ENCODE data around the gene KRTAP12-4. TPM values are rescaled to one million over a fixed set of nuclear protein-coding genes. Genes with fewer than 3 reads are reported as not detected.
"Not testable (repeated sequence)": the region's sequence is repeated elsewhere in the genome, so short reads cannot be mapped to it uniquely, and the experiment has no call there.

Gene KRTAP12-4
- total RNA-seq, 1 donor from 2014 or later = not detected

DNA sequence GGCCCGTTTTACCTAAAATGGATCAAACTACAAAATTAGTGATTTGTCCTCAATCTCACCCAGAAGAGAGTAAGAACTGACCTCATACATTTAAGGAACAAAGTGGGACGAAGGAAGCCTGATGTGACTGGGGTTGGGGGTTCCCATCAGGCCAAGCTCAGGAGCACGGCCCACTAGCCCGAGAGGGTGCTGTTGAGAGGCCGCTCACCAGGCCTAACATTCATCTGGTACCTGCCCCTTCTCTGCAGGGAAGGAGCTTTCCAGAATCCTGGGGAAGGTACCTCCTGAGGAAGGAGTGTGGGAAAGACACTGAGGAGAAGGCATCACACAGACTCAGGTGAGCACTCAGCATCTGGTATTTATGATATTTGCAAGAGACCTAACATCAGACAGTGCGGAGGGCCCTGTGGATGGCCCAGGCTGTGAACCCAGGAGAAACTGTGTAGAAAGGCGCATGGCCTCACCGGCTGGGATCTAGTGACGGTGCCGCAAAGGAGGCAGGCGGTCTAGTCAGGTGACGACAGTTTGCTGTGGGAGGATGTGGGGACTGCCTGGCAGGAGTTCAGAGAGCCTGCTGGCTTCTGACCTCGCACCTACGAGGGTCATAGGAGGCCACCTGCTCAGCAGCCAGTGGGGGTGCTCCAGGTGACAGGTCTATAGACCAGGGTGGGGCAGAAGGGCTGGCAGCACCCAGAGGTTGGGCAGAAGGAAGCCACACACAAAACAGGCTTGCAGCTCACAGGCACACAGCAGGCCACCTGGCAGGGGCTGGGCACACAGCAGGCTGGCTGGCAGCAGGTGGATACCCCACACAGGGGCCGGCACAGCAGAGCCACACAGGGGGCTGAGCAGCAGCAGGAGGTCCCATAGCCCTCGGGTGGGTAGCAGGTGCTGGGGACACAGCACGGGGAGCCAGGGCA is 543 bp downstream of the KRTAP12-4 start:
- DNase-seq = no peak

DNA sequence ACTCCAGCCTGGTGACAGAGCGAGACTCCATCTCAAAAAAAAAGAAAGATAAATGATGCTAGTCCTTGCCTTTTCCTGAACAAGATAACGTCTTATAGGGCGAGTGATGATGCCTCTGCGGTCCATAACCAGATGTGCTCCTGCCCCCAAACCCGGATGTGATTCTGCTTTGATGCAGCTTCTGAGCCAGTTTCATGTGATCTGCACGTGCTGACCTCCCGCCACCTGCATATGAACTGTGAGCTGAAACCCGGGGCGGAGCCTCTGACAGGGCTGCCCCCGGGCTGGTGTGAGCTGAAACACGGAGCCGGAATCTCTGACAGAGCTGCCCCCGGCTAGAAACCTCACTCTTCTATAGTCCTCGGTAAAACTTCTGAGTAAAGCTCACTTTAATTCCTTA is 1.3 kb downstream of the KRTAP12-4 start:
- DNase-seq = no peak

DNA sequence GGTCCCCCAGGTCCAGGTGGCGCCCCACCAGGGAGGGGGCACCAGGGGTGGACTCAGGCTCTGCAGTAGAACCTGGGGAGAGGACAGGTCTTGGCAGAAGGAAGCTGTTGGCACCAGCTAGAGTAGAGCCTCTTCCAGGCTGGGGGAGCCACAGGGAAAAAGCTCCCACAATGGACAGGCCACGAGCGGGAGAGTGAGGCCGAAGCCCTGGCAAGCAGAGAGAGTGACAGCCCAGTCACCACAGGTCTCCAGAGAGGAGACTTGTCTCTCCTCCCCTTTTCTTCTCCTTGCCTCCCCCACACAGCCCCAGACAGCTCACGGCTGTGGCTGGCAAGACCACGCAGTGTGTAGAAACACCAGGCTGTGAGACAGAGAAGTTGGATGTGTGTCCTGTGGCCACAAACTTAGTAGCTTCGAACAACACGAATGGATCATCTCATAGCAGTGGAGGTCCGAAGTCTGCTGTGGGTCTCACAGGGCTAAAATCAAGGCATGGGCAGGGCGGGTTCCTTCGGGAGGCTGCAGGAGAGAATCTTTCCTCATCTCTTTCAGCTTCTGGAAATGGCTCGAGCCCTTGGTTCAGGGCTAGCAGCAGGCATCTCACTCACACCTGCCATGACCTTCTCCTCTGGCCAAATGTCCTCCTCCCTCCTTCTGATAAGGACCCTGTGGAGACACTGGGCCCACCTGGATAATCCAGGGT is 3.3 kb downstream of the KRTAP12-4 start:
- no peak for DNase-seq

DNA sequence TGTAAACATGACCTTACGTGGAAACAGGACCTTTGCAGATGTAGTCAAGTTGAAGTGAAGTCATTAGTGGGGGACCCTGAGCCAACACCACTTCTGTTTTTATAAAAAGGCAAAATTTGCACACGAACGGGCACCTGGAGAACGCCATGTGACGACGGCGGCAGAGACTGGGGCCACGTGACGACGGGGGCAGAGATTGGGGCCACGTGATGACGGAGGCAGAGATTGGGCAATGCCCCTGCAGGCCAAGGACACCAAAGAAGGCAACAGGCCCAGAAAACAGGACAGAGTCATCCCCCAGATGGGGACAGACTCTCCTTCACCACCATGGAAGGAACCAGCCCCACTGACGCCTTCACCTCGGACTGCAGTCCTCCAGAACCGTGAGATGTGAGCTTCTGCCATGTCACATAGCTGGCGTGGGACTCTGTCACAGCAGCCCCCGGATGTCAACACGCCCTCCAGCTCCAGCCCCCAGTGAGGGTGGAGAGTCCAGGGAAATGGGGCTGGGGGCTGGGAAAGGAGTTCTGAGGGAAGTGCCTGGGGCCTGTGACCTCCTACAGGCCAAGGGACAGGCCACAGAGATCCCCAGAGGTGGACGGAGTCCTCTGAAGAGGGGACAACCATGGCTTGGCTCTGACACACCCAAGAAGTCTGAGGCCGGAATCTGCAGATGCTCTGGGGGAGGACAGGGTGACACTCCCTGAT is 4.0 kb downstream of the KRTAP12-4 start:
- DNase-seq = no peak

DNA sequence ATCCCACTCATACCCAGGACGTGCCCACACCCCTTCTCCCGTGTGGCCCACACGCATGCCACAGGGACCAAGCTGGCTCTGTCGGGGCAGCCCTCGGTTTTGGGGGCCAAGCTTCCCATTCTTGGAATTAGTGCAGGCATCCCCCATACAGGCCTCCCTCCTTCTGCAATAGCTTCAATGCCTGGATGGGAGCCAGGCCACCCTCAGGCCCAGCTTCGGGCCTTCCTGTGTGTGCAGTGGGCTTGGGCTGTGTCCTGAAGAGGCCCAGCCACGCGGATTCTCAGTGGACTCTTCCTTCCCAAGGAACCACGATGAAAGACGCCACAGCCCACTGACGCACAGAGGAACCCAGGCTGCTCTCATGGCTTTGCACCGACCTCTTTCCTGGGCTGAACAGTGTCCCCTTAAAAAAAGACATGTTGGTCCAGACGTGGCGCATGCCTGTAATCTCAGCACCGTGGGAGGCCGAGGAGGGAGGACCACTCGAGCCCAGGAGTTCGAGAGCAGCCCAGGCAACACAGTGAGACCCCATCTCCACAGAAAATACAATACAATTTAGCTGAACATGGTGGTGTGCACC is 4.8 kb downstream of the KRTAP12-4 start:
- no peak for DNase-seq

DNA sequence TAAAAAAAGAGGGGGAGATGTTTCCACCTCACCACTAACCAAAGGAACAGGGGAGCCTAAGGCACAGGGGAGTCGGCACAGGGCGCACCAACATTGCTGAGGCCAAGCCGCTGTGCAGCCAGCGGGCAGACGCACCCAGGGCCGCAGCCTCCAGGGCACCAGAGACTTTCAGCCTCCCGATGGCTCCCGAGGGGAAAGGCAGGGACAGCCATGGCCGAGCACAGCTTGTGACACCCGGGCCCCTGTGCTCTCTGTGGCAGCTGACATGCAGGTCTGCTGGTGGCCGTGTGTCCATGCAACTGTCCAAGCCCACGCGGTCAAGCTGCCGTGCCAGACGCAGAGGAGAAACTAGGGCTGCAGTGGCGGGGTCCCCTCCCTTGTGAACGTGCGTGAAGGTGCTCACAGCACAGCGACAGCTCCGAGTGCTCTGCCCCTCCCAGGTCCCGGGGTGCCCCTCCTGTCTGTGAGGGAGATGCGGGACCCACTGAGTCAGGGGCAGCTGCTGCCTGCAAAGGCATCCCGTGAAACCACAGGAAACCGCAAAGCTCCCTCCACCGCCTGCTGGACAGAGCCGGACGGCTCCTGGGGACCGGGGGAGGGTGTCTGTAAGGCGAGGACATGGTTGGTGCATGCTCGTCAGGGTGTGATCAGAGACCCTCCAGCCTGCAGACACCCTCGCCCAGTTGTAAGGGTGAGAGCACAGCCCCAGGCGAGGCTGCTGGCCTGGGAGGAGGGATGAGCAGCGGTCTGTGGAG is 5.7 kb downstream of the KRTAP12-4 start:
- DNase-seq = no peak

DNA sequence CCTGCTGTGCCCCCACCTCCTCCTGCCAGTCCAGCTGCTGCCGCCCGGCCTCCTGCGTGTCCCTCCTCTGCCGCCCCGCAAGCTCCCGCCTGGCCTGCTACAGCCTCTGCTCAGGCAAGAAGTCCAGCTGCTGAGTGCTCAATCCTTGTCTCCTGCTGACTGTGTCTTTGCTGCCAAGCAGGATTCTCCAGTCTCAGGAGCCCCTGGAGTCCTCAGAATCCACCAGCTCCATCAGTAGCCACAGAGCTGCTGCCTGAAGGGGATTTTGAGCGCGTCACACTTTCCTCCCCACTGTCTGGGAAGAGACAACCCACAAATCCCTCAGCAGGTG is 7.3 kb downstream of the KRTAP12-4 start:
- no peak for DNase-seq

DNA sequence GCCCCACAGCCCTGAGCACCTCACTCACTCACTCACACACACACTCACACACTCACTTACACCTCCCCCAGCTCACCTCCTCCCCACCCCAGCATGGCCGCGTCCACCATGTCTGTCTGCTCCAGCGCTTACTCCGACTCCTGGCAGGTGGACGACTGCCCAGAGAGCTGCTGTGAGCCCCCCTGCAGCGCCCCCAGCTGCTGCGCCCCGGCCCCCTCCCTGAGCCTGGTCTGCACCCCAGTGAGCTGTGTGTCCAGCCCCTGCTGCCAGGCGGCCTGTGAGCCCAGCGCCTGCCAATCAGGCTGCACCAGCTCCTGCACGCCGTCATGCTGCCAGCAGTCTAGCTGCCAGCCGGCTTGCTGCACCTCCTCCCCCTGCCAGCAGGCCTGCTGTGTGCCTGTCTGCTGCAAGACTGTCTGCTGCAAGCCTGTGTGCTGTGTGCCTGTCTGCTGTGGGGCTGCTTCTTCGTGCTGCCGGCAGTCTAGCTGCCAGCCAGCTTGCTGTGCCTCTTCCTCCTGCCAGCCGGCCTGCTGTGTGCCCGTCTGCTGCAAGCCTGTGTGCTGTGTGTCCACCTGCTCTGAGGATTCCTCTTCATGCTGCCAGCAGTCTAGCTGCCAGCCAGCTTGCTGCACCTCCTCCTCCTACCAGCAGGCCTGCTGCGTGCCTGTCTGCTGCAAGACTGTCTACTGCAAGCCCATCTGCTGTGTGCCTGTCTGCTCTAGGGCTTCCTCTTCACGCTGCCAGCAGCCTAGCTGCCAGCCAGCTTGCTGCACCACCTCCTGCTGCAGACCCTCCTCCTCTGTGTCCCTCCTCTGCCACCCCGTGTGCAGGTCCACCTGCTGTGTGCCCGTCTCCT is 7.9 kb downstream of the KRTAP12-4 start, which contains the start of gene KRTAP10-11:
Gene KRTAP10-11 (plus strand): TSS at position 49 of the 856 bp plus-strand sequence. CDS start 45 bp downstream, at position 94.
- not testable (repeated sequence) for DNase-seq

DNA sequence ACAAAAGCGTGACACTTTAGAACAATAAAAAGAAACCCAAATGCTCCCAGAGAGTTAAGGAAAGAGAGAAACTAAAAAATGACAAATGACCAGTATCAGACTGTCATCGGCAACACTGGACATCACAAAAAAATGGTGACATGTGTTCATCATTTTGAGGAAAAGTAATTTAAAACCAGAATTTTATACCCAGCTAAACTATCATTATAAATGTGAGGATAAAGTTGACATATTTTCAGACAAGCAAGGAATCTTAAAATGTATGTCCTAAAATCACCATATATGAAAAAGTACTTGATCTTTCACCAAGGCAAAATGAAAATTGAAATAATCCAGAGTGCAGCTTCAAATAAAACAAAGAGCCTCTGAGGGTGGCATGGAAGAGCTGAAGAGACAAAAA is 9.6 kb downstream of the KRTAP12-4 start:
- no peak for DNase-seq

DNA sequence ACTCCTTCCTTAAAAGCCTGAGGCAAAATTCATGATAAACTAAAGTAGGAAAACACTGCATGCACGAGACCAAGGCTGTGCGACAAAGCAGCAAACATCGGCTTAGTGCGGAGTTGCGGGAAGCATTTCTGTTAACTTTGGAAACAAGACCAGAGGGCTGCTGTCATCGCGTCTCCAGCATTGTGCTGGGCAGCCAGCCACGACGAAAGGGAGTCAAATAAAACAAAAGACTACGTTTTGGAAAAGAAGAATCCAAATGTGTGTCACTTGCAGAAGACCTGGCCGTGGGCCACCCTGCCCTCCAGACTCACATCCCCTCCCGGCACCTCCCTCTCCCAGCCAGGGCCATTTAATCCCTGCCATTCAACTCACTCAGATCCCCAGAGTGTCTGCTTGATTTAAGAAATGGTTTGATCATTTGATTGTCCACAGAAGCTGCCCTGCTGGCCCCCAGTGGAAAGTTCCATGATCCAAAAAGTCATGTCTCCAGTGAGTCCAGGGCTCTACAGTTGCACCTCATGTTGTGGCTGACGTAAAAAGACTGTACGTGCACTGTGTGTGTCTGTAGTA is 10.6 kb downstream of the KRTAP12-4 start:
- DNase-seq = no peak

DNA sequence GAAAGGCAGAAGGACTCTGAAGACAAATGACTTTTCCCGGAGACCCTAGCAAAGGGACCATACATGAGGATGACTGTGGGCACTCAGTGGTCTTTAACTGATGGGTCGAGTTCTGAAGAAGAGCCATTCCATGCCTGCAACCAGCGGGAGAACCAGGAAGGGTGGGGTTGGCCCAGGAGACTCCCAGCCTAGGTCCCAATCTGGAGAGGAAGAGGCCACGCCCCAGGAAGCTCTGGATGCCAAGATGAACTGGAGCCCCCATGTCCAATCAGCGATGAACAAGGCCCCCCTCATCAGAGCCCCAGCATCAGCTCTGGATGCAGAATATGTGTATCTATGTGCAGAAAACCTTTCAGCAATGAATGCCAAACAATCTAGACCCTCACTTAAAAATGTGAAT is 13.7 kb downstream of the KRTAP12-4 start:
- DNase-seq = no peak

DNA sequence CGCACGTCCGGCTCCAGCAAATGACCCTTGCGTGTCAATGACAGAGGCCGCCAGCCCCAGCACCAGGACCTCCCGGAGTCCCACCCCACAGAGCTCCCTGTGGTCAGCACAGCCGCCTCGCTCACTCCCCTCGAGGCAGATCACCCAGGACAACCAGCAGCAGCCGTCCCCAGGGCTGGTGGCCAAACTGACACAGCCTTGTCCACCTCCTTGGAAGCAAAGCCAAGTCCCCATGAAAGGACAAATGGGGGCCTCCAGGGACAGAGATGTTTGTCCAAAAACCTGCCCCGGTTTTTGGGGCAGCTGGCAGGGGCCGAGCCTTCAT is 15.2 kb downstream of the KRTAP12-4 start:
- no peak for DNase-seq

DNA sequence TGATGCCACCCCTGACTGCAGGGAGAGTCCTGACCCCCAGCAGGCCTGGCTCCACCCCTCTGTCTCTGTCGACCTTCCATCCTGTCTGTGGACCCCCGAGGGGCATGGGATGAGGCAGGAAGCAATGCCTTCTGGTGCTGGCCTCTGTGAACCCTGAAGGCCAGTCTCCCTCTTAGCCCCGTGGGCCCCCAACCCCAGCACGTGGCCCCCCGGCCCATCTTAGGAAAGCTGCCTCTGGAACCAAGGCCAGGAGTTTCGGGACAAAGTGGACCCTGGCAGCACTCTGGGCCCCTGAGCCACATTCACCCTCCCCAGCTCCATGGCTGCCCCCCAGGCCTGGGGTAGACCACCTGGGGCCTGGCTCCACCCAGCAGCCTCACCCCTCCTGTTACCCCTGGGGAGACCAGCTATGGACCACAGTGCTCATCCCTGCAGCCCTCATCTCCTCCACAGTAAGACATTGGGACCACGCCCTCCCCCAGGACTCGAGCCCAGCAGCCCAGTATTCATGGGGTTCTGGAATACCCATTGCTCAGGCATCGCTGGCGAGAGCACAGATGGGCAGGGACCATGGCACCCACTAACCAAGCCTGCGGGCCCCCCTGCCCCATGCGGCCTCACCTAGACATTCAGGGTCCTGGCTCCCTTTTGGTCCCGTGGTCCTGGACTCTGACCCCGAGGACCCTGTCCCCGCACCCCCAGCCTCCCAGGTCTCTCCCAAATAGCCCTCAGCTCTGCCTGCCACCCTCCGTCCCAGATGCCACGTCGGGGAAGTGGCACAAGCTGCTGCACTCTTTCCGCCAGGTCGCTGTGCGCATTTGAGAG is 15.7 kb downstream of the KRTAP12-4 start:
- DNase-seq = not testable (repeated sequence)

DNA sequence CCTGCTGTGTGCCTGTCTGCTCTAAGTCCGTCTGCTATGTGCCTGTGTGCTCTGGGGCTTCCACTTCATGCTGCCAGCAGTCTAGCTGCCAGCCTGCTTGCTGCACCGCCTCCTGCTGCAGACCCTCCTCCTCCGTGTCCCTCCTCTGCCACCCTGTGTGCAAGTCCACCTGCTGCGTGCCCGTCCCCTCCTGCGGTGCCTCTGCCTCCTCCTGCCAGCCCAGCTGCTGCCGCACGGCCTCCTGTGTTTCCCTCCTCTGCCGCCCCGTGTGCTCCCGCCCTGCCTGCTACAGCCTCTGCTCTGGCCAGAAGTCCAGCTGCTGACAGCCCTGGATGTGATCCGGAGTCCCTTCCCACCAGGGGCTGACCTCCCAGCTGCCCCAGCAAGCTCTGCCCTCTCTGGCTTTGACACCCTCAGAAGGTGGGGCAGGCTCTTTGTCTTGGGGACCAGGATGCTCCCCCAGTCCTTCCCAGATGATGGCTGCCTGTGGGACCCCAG is 16.6 kb downstream of the KRTAP12-4 start:
- DNase-seq = not testable (repeated sequence)

DNA sequence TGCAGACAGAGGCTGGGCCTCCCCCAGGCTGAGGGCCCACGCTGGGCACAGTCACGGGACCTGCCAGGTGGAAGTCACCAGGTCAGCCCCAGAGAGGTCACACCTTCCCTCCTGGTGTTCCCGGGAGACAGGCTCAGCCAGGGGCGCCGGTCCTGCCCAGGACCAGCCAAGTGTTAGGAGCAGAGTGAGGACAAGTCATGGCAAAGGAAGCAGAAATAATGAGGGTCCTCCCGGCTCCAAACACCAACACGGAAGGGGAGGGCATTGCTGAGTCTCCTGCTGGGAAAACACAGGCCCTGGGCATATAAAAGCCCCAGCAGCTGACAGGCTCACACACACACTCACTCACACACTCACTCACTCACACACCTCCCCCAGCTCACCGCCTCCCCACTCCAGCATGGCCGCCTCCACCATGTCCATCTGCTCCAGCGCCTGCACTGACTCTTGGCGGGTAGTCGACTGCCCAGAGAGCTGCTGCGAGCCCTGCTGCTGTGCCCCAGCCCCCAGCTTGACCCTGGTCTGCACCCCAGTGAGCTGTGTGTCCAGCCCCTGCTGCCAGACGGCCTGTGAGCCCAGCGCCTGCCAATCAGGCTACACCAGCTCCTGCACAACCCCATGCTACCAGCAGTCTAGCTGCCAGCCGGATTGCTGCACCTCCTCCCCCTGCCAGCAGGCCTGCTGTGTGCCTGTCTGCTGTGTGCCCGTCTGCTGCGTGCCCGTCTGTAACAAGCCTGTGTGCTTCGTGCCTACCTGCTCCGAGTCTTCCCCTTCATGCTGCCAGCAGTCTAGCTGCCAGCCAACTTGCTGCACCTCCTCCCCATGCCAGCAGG is 17.2 kb downstream of the KRTAP12-4 start, which contains the start of gene KRTAP10-10:
Gene KRTAP10-10 (plus strand): TSS at position 339 of the 833 bp plus-strand sequence. CDS start 62 bp downstream, at position 401.
- no peak for DNase-seq

DNA sequence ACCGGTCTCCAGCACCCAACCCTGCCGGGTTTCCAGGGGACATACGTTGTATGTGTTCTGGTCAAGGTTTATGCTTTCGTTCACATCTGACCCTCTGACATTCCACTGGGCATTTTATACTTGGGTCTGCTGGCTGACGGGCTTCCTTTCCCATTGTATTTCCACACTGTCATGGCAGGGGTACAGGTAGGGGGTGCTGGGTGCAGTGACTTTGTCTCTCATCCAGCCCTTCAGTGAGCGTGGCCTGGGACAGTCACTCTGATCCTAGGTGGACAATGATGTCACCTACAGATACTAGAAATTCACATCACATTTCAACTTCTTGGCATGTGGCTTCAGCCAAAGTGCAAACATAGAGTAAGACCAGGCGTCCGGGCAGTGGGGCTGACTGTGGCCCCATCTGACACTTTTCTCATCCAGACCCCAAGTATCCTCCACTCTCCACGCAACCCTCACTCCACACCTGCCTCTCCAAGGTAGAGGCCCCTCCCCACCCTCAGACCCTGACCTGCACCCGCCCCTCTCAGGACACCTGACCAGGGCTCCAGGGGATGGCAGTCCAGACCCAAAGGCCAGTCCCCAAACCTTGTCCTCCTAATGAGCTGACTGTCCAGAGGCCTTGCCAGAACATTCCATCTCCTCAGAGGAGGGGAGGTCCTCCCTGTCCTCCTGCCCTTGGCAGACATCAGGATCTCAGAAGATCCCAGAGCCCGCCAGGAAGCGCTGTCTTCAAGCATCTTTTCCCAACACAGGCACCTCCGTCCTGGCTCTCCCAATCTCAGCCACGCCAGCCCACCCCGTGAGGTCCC is 18.0 kb downstream of the KRTAP12-4 start:
- no peak for DNase-seq

DNA sequence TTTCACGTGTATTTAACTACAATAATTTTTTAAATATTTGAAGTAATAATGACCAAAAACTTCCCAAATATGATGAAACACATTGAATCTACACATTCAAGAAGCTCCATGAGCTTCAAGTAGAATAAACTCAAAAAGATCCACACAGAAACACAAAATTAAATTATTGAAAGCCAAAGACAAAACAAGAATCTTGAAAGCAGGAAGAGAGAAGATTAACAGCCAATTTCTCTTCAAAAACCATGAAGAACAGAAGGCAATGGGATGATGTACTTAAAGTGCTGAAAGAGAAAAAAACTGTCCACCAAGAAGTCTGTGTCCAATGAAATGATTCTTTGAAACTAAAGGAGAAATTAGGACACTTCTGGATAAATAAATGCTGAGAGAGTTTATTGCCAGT is 22.4 kb downstream of the KRTAP12-4 start:
- DNase-seq = no peak

All from occipital lobe (tissue), 2 donors.